CD14-positive monocyte (primary cell): ENCODE measurements around the gene DENND4C. TPM values are rescaled to one million over a fixed set of nuclear protein-coding genes. Genes with fewer than 3 reads are reported as not detected.
"Not testable (repeated sequence)": the region's sequence is repeated elsewhere in the genome, so short reads cannot be mapped to it uniquely, and the experiment has no call there.

Experiments used
- DNase-seq, 3 donors: peaks; one replicate each; pipeline ENCODE4 v3.0.0-alpha.2; 2011 to 2022
- H2AFZ ChIP-seq: 2 replicates; pipeline ENCODE4 v1.6.0; 2012; ENCODE audit warnings: mild to moderate bottlenecking, low read depth, low read length, inconsistent platforms; ENCODE audit not compliant: insufficient read depth, poor library complexity, severe bottlenecking
- H3K27ac ChIP-seq, 2 donors: 1 replicate in 1 of 2; 2 replicates in 1 of 2; pipeline ENCODE4 v1.5.1; 2012 to 2013; ENCODE audit warnings: low read length in 2 of 2, control low read depth in 1 of 2, inconsistent platforms in 1 of 2, low read depth in 1 of 2, mild to moderate bottlenecking in 1 of 2
- H3K27me3 ChIP-seq, 2 donors: one replicate each; pipeline versions ENCODE4 v1.6.0 to v1.6.1; 2011 to 2013; ENCODE audit warnings: low read length in 2 of 2; ENCODE audit not compliant: control insufficient read depth in 2 of 2, insufficient read depth in 2 of 2
- H3K36me3 ChIP-seq, 2 donors: replicated peaks in 1 of 2; 1 replicate in 1 of 2; 2 replicates in 1 of 2; pipeline versions ENCODE4 v1.5.1 to v1.6.1; 2012 to 2013; ENCODE audit warnings: low read length in 2 of 2, control low read depth in 1 of 2, inconsistent platforms in 1 of 2, mild to moderate bottlenecking in 1 of 2; ENCODE audit not compliant: insufficient read depth in 2 of 2, control insufficient read depth in 1 of 2
- H3K4me1 ChIP-seq, 2 donors: 1 replicate in 1 of 2; 2 replicates in 1 of 2; pipeline versions ENCODE4 v1.5.1 to v1.6.1; 2012 to 2013; ENCODE audit warnings: low read length in 2 of 2, control low read depth in 1 of 2, inconsistent platforms in 1 of 2, mild to moderate bottlenecking in 1 of 2, moderate library complexity in 1 of 2; ENCODE audit not compliant: insufficient read depth in 2 of 2, control insufficient read depth in 1 of 2
- H3K4me2 ChIP-seq: replicated peaks from 2 replicates; pipeline ENCODE3; 2012; ENCODE audit warnings: low read length, moderate library complexity, mild to moderate bottlenecking; ENCODE audit not compliant: poor library complexity, severe bottlenecking; ENCODE audit errors: extremely low read depth
- H3K4me3 ChIP-seq, 3 experiments: fragments of 200-600 bp in 1 of 3; sonication (generic) in 1 of 3; replicated peaks in 1 of 3; 1 replicate in 2 of 3; 2 replicates in 1 of 3; pipeline ENCODE4 v1.5.1; 2011 to 2013; ENCODE audit warnings: low read length in 3 of 3, mild to moderate bottlenecking in 3 of 3, control low read depth in 2 of 3, low read depth in 2 of 3, inconsistent platforms in 1 of 3, moderate library complexity in 1 of 3
- H3K79me2 ChIP-seq: 2 replicates; pipeline ENCODE4 v1.6.0; 2012; ENCODE audit warnings: mild to moderate bottlenecking, control low read depth, inconsistent platforms, low read length, moderate library complexity; ENCODE audit not compliant: insufficient read depth
- H3K9ac ChIP-seq: 2 replicates; pipeline ENCODE4 v1.6.0; 2017; ENCODE audit warnings: low read length, mild to moderate bottlenecking; ENCODE audit not compliant: insufficient read depth, poor library complexity, severe bottlenecking
- H3K9me3 ChIP-seq, 2 donors: replicated peaks in 1 of 2; 1 replicate in 1 of 2; 2 replicates in 1 of 2; pipeline versions ENCODE4 v1.5.1 to v1.6.1; 2012 to 2013; ENCODE audit warnings: low read length in 2 of 2, control low read depth in 1 of 2; ENCODE audit not compliant: control insufficient read depth in 1 of 2, insufficient read depth in 1 of 2
- H4K20me1 ChIP-seq: 2 replicates; pipeline ENCODE4 v1.6.0; 2012; ENCODE audit warnings: mild to moderate bottlenecking, low read length, control low read depth, moderate library complexity; ENCODE audit not compliant: insufficient read depth
- H3K27ac Mint-ChIP-seq, 7 donors: one replicate each; pipeline ENCODE4 v1.8.0; 2020; ENCODE audit warnings: mild to moderate bottlenecking in 7 of 7, mixed read lengths in 7 of 7, moderate library complexity in 6 of 7, inconsistent platforms in 2 of 7
- H3K27me3 Mint-ChIP-seq, 3 donors: one replicate each; pipeline ENCODE4 v1.8.0; 2021 to 2022; ENCODE audit warnings: low read depth in 3 of 3, mild to moderate bottlenecking in 3 of 3, mixed read lengths in 3 of 3, moderate library complexity in 3 of 3, inconsistent platforms in 1 of 3
- H3K36me3 Mint-ChIP-seq, 2 donors: one replicate each; pipeline ENCODE4 v1.8.0; 2020; ENCODE audit warnings: mixed read lengths in 2 of 2, inconsistent platforms in 1 of 2, mild to moderate bottlenecking in 1 of 2
- H3K4me1 Mint-ChIP-seq: one replicate; pipeline ENCODE4 v1.8.0; 2020; ENCODE audit warnings: mild to moderate bottlenecking, mixed read lengths
- H3K4me3 Mint-ChIP-seq, 2 donors: one replicate each; pipeline ENCODE4 v1.8.0; 2020; ENCODE audit warnings: mild to moderate bottlenecking in 2 of 2, mixed read lengths in 2 of 2, moderate library complexity in 1 of 2
- H3K9me3 Mint-ChIP-seq, 7 donors: one replicate each; pipeline ENCODE4 v1.8.0; 2020 to 2022; ENCODE audit warnings: mixed read lengths in 7 of 7, mild to moderate bottlenecking in 6 of 7, moderate library complexity in 6 of 7, inconsistent platforms in 2 of 7
- WGBS: methylation state at CpG from one replicate; pipeline ENCODE4 v1.1.5; 2013; ENCODE audit warnings: missing lambda C conversion rate; ENCODE audit not compliant: insufficient coverage; 5-methylcytosine and 5-hydroxymethylcytosine counted together
- intact Hi-C, 2 donors: fragments of 100-400 bp; cut with micrococcal nuclease; formaldehyde crosslinking; loops; one replicate each; pipeline versions ENCODE4 v1.15.0 to v1.15.1; 2023
- polyA plus RNA-seq, 3 donors: library from polyadenylated mRNA; depleted of rRNA in 1 of 3; unstranded in 2 of 3; stranded (reverse) in 1 of 3; fragments of 300-500 nt in 2 of 3; fragments of >200 nt in 1 of 3; fragmentation: Illumina TruSeq in 2 of 3; gene quantifications; 1 replicate in 2 of 3; 2 replicates in 1 of 3; pipeline ENCODE4 v1.2.3, GENCODE V29; 2012 to 2021
- TF ChIP-seq, protein P1 (sequence below): fragments of 200-600 bp; IDR thresholded peaks from one replicate; pipeline ENCODE4 v1.8.0; 2022; ENCODE audit warnings: antibody characterized with exemption, mild to moderate bottlenecking

Gene DENND4C
- polyA plus RNA-seq, 3 donors: 8.1 to 15.4 (median 12.7) TPM

DNA sequence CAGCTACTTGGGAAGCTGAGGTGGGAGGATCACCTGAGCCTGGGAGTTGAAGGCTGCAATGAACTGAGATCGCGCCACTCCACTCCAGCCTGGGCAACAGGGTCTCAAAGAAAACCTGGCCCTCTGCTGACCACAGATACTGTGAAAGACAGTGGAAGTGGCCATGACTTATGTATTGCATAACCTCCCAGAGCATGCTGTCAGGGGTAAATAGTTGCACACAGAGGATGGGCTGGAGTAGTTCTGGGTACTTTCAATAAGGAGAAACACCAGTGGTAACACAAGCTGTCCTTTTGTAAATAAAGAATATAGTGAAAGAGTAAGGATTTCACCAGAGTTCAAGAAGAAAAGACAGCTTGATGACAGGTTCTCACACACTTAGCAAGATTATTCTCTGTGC lies 180.1 kb downstream of the DENND4C start:
- Histone ChIP-seq H3K9ac (no peak overlapping the region), H3K4me2 (no peak overlapping the region), H3K79me2 (no peaks in the 10 kb centered on the region), H3K27me3 (no peaks in the 10 kb centered on the region), H3K36me3 (no peaks in the 10 kb centered on the region), H3K27ac (no peak overlapping the region), H3K9me3 (no peaks in the 10 kb centered on the region), H2AFZ (no peak overlapping the region), H3K4me3 (no peak overlapping the region), H4K20me1 (no peaks in the 10 kb centered on the region), H3K4me1 (peaks cover 12 to 16% of the 10 kb centered on the region in 2 donors)
- intact Hi-C loops: no loop called here
- Mint-ChIP-seq H3K36me3 (no peaks in the 10 kb centered on the region), H3K27me3 (peaks cover 2 to 7% (median 3%) of the 10 kb centered on the region in 3 donors), H3K27ac (no peak overlapping the region), H3K9me3 (peaks cover 0 to 3% (median 0%) of the 10 kb centered on the region in 7 donors), H3K4me1 (peaks cover 24% of the 10 kb centered on the region), H3K4me3 (no peak overlapping the region)
- no peak for DNase-seq
- TF ChIP-seq, protein P1, sequence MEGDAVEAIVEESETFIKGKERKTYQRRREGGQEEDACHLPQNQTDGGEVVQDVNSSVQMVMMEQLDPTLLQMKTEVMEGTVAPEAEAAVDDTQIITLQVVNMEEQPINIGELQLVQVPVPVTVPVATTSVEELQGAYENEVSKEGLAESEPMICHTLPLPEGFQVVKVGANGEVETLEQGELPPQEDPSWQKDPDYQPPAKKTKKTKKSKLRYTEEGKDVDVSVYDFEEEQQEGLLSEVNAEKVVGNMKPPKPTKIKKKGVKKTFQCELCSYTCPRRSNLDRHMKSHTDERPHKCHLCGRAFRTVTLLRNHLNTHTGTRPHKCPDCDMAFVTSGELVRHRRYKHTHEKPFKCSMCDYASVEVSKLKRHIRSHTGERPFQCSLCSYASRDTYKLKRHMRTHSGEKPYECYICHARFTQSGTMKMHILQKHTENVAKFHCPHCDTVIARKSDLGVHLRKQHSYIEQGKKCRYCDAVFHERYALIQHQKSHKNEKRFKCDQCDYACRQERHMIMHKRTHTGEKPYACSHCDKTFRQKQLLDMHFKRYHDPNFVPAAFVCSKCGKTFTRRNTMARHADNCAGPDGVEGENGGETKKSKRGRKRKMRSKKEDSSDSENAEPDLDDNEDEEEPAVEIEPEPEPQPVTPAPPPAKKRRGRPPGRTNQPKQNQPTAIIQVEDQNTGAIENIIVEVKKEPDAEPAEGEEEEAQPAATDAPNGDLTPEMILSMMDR: no peak
- 100% methylated on average over 2 of the region's 2 CpGs for WGBS

DNA sequence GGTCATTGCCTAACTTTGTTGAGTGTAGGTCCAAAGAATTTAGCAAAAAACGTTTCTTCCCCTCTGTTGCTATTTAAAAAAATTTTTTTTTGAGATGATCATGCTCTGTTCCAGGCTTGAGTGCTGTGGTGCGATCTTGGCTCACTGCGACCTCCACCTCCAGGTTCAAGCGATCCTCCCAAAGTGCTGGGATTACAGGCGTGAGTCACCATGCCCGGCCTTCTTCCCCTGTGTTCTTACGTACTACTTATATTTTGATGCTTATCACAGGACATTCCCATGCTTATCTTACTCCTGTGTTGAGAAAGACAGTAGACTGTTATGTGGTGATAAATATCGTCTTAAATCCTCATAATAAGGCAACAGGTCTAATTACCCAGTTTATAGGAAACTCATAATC lies 180.8 kb downstream of the DENND4C start:
- Histone ChIP-seq H2AFZ (no peak overlapping the region), H3K4me3 (no peak overlapping the region), H3K36me3 (no peaks in the 10 kb centered on the region), H4K20me1 (no peaks in the 10 kb centered on the region), H3K9ac (no peak overlapping the region), H3K4me2 (no peak overlapping the region), H3K4me1 (peaks cover 12 to 16% of the 10 kb centered on the region in 2 donors), H3K27ac (no peak overlapping the region), H3K27me3 (no peaks in the 10 kb centered on the region), H3K79me2 (no peaks in the 10 kb centered on the region), H3K9me3 (no peaks in the 10 kb centered on the region)
- Mint-ChIP-seq H3K27me3 (peaks cover 2 to 7% (median 3%) of the 10 kb centered on the region in 3 donors), H3K36me3 (no peaks in the 10 kb centered on the region), H3K4me1 (peaks cover 24% of the 10 kb centered on the region), H3K9me3 (peaks cover 0 to 5% (median 0%) of the 10 kb centered on the region in 7 donors), H3K27ac (no peak overlapping the region), H3K4me3 (no peak overlapping the region)
- WGBS: 90% methylated on average over 4 of the region's 8 CpGs
- TF ChIP-seq, protein P1: no peak
- DNase-seq: no peak
- intact Hi-C loops: no loop called here

DNA sequence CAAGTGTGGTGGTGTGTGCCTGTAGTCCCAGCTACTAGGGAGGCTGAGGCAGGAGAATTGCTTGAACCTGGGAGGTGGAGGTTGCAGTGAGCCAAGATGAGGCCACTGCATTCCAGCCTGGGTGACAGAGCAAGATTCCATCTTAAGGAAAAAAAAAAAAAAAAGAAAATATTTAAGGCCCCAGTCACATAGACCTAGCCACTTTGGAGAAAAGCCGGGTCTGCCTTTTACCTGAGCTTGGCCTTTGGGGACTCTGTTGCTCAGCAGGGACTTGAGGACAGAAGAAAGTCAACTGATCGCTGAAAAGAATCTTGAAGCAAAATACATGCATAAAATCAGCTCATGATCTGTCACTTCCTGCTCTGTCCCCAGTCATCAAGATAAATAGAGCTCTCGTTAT lies 183.0 kb downstream of the DENND4C start:
- H3K4me2 ChIP-seq, H3K27ac Mint-ChIP-seq, H3K36me3 Mint-ChIP-seq, H3K9me3 ChIP-seq, intact Hi-C loops, H2AFZ ChIP-seq, H3K9me3 Mint-ChIP-seq, DNase-seq, H3K27me3 ChIP-seq, H3K4me3 ChIP-seq, H4K20me1 ChIP-seq, H3K27me3 Mint-ChIP-seq, H3K79me2 ChIP-seq, H3K36me3 ChIP-seq, H3K9ac ChIP-seq, H3K4me3 Mint-ChIP-seq, H3K4me1 ChIP-seq, H3K27ac ChIP-seq: not testable (repeated sequence)
- H3K4me1 Mint-ChIP-seq: peaks cover 16% of the 10 kb centered on the region
- 97% methylated on average over 3 of the region's 3 CpGs for WGBS
